Activated CD4-positive, CD25-positive, alpha-beta regulatory T cell treated with anti-CD3 and anti-CD28 coated beads, Interleukin-2, amount 50 U/mL, for 16 hours (primary cell): ENCODE measurements around the gene ELL2.
"Not testable (repeated sequence)": the region's sequence is repeated elsewhere in the genome, so short reads cannot be mapped to it uniquely, and the experiment has no call there.

Source experiments
- DNase-seq: peaks from one replicate; pipeline ENCODE4 v3.0.0-alpha.2; 2020; ENCODE audit warnings: low read depth, low spot score

ELL2 gene

DNA sequence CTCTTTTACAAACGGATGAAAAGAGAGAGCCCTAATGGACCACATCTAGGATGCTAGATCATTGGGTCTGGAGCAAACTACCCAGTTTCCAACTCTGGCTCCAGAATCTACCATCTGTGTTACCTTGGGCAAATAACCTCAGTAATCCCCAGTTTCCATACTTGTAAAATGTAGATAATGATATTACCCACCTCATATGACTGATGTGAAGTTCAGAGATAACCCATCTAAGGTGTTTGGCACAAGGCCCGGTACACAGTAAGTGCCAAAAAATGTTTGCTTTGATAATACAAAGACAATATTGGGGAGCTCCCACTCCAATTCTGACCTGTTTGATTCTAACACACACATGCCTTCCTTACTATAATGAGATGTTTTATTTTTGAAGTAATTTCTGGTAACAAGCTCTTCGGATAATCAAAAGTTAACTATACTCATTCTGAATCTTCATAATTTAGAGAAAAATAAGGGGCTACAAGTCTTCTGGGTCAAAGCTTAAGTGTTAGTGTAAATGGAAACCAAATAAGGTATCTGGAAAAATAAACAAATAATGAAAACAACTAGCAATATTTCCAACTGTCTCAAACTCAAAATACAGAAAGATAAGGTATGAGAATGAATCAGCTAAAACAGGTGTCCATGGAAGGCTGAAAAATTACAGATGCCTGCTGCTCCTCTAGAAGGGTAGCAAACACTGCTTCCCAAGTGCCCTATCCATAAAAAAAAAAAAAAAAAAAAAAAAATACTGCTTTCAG lies 30.4 kb downstream of the ELL2 start:
- DNase-seq: no peak

DNA sequence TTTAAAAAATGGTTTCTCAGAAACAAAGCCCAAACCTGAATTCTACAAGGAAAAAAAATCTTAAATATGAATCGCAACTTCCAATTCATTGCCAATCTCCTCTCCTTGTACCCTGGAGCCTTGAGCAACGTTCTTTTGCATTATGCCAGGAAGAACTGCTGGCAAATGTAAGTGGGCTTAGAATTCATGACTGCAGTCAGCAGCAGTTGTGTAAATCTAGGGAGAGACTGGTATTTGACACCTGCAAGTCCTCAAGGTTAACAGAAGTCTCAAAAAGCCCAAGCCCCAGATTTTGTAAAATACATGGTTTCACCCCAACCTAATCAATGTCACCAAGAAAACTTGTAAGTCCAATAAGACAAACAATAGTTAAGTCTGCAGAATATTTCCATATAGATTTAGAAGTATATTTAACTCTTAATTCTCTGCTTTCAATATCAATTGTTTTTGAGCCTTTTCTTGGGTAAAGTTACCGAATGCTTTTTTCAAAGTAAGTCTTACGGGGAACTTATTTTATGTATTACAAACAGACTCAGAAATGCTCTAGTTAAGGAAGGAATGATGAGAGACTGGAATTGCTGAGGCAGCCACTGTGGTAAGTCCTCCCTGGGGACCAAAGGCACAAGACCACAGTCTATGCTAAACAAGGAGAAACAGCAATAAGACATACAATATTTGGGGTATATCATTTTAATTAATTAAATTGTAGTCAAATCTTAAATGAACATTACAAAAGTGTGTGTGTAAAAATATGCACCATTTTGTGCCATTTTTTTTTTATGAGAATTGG lies 31.3 kb downstream of the ELL2 start:
- DNase-seq: no peak

DNA sequence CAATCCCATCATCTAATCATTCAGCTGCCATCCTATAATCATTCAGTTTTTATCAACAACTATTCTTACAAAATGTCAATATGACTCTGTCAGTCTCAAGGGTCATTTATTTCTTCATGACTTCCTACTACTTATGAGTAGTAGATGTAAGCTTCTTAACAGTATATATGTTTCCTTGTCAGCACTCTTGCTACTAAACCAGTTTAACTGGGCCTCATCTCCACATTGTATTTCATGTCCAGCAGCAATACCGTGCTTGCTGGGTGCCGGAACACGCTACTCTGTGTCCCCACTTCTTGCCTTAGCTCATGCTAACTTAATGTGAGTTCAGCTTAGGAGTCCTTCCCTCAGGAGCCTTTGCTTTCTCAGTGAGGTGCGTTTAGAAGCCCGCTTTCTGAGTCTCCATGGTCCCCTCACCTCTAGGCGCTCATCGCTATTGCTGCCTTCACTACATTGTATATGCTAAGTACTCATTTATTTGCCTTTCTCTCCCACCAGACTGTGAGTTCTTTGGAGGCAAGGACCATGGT lies 32.9 kb downstream of the ELL2 start:
- DNase-seq: no peak

DNA sequence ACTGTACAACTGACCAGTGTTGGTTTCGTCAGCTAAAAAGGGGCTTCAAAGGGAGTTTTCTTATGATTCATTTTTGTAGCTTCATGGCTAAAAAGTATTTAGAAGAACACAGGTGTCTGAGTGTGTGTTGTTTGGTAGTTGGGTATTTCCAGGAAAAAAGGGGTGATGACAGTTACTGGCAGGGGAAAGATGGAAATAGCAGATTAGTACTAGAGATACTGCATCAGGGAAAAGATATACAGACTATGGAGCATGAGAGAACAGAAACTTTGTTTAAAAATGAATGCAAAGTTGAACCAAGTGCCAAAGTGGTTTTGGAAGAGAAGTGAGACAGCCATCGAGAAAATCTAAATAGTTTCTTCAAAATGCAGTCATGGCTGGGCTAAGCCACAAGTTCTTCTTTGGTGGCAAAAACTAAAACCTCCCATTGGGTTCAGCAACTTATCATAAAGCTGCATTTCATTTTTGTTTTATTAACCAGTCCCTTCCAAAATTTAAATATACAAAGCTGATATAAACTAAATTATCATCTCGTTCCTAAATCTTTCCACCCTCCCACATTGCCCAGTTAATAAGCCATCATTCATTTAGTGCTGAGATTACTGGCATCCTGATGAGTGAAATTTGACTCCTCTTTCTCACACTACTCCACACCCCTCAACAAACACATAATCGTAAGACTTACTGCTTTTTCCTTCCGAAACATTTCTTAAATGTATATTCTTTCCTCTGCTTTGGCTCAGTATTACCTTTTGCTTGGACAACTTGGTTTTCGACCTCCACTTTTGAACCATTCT lies 33.5 kb downstream of the ELL2 start:
- DNase-seq: no peak

DNA sequence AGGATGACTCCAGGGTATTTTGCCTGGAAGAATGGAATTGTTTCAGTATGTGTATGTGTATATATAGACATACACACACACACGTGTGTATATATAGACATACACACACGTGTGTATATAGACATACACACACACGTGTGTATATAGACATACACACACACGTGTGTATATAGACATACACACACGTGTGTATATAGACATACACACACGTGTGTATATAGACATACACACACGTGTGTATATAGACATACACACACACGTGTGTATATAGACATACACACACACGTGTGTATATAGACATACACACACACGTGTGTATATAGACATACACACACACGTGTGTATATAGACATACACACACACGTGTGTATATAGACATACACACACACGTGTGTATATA lies 34.4 kb downstream of the ELL2 start:
- not testable (repeated sequence) for DNase-seq

DNA sequence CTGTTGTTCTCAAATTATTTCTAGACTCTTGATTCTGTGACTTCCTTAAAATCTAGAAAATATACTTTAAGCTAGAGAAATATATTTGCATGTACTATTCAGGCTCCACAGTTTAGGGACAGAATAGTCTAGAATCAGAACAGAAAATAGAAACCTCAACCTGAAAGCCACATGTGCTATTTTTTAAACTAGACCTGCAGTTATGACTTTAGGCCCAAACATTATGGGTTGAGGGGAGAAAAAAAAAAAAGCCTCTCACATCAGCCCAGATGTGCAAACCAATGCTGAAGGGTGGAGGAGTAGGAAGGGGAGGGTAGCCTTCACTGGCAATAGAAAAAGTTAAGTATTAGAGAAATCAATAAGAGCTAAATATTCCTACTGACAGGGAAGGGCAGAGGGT lies 35.7 kb downstream of the ELL2 start:
- no peak for DNase-seq

DNA sequence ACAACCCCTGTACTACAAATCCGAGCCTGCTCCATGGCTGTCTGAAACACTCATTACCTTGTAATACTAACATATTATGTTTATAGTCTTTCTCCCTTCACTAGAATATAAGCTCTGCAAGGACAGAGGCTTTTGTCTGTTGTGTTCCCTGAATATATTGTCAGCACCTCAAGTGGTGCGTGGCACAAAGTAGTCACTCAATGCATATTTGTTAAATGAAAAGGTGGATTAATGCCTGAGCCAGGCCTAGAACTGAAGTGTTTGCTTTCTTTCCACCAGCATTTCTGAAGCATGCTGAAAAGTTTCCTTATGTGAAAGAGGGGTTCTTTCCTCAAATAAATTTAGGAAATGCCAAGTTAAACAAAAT lies 36.3 kb downstream of the ELL2 start:
- DNase-seq: no peak

DNA sequence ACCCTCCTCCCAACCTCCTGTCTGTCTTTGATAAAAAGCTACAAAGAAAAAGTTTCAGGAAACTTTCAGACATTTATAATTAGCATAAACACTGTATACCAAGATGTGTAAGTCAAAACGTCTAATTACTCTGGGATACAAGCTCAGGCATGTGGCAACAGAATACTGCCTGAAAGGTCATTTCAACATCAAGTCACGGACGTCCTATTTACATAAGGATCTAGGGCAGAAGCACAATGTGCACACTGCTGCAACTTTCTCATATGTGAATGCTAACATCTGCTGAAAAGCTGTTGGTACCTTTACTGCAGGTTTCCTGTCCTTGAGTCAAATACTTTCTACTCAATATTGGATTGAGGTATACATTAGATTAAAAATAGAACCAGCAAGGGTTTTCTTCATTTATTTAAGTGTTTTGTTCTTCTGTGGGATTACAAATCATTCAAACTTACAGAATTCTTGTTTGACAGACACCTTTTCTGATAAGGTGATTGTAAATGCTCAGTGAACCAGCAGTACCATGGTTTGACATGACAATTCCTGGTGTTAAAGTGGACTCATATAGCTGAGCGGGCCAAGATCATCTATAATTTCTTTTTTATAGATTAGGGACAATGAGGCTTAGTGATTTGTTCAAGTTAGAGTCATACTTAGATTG lies 36.8 kb downstream of the ELL2 start:
- no peak for DNase-seq

DNA sequence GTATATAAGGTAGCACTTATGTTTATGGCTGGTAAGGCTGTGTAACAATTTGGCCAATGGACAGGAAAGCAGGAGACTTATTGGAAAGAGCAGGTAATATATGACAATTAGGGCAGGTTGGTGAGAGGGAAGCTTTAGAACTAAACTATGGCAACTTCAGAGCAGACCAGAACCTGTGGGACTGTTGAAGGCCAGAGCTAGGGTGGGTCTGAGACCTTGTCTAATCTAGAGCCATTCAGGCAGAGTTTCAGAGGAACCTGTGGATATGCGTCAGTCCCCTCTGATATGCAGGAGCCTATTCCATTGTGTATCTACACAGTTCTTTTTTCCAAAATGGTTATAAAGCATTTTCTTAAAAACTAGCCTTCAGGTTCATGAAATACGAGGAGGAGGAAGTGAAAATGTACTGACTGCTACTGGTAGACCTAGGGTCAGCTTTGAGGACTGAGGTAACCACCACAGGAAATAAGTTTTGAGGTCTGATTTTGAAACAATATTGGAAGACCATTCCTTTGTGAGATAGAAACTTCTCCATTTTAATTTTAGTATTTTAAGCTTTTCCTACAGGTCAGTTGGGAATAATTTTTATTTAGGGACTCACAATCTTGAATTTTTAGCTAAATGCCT lies 37.6 kb downstream of the ELL2 start:
- no peak for DNase-seq

DNA sequence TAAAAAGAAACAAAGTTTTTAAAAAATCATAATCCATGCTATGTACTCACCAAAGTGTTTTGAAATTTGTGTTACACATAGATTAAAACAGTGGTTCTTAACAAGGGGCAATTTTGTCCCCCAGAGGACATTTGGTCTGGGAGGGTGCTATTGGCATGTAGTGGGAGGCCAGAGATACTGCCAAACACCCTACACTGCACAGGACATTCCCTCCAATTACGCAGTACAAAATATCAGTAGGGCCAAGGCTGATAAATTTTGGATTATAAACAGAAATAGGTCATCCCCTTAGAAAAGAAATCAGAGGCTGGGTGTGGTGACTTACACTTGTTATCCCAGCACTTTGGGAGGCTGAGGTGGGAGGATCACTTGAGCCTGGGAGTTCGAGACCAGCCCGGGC lies 38.9 kb downstream of the ELL2 start:
- no peak for DNase-seq

DNA sequence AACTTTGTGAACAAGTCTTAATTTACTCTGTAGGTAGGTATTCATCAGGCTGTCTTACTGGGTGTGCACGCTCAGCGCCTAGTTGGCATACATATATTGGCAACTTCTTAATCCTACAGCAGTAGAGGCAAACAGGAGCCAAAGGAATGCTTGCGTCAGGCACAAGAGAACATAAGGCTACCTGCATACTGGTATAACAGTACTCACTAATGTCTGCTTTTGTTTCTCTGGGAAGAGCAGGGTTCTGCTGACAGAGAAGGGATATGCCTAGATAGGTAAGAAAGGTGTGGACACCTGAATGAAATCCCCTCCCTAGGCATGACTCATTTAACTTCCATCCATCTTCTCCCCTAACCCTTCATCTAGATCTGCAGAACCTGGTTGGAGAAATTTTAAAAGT lies 40.1 kb downstream of the ELL2 start:
- no peak for DNase-seq

DNA sequence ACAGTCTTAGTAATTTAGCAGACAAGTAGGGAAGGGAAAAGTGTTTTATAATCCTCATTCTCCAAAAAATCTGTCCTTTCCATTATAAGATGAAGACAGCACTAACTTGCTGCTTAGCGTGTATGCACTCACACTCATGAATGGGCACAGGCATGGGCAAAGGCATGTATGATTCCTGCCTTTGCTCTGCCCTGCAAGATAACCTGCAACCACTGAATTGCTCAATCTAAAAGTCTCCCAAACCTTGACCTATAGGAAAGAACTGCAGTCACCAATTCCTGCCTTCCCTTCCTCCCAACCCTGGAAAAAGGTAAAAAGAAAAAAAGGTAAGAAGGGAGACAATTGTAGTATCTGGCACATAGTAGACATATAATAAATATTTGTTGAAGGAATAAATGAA lies 40.8 kb downstream of the ELL2 start:
- DNase-seq: no peak

DNA sequence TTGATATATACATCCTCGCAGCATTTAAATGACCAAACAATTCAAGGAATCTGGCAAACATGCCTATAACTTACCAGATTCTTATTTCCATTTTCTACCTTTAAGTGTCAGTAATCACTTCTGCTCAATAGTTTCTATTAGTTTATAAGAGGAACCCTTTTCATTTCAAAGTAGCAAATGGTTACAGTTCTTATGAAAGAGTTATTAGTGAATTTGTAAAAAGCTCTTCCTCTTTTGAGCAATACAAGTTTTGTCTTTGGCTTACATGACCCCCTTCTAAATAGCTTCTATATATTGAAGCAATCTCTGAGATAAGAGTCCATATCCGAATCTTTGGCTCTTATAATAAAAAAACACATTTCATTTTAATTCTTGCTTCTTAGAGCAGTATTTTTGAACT lies 42.0 kb downstream of the ELL2 start:
- DNase-seq: no peak

DNA sequence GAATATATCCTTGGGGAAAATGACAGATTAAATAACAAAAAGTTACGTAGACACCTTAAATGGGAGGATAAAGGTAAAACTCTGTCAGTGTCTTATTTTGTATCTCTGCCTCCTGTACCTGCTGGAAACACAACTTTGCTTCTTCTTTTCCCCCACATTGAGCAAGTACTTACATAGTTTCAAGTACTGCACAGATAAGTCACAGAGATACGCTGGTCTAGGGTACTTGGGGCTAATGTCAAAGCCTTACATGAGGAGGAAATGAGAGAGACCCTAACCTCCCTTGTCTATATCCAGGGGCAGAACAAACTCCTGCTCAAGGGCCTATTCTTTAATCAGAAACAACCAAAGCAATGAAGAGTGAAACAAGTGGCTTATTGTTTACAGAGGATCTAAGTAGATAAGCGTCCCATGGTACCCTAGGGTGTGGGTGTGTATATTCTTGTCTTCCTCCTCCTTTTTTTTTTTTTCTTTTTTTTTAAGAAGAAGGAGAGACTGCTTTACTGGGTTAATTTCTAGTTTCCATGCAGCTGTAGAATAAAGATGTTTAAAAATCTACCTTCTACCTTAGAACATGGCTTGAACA lies 43.1 kb downstream of the ELL2 start:
- no peak for DNase-seq

DNA sequence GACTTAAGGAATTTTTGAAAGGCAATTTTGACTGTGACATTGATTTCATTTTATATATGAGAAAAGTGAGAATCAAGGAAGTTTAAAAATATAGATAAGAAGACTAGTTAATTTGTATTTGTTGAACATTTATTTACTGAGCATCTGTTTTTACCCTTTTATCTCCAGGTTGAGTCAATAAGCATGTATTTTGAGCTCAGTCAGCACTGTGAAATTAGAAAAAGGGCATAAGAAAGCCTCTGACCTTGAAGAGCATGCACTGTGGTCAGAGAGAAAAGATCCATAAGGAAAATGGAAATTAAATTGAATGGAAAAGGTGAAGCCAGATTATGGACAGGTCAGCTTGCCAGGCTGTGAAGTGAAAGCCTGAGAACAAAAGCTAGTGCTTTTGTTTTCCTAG lies 44.4 kb downstream of the ELL2 start:
- DNase-seq: no peak

DNA sequence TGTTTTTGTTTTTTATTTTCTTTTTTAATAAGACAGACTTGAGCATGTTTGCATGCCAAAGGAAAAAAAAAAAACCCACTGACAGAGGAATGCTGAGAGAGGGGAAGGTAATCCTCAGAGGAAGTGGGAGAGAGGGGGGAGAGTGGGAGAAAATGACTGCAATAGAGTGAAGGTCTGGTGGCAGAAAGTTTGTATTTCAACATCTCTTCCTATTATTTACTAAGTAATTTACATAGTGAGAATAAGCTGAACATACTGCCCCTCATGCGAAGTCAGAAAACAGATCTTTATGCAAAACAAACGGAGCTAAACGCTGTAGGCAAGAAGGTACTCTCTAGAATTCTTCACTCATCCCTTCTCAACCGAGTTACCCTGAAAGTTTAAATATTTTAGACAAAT lies 45.0 kb downstream of the ELL2 start:
- no peak for DNase-seq

DNA sequence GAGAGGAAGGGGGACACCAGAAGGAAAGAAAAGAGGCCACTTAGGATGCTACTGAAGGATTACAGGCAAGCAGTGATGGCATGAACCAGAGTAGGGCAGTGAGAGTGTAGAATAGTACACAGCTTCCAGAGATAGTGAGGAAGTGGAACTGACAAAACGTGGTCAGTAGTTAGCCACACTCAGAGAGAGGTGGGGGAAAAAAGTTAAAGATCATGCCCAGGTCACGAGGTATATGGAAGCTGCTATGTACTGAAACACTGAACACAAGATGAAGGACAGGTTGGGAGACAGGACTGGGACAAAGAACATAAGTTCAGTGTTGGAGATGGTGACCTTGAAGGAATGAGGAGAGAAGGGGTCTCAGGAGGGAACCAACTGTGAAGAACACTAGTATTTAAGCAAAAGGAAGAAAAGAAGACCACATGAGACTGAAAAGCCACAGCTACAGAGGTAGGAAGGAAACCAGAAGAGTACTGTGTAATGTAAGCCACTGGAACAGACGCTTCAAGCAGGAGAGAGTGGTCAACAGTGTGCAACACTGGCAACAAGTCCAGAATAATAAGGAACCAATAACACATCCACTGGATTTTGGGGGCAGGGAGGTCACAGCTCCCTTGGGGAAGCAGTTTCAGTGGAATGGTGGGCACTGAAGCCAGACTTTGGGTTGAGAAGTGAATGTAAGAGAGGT lies 45.5 kb downstream of the ELL2 start:
- no peak for DNase-seq

DNA sequence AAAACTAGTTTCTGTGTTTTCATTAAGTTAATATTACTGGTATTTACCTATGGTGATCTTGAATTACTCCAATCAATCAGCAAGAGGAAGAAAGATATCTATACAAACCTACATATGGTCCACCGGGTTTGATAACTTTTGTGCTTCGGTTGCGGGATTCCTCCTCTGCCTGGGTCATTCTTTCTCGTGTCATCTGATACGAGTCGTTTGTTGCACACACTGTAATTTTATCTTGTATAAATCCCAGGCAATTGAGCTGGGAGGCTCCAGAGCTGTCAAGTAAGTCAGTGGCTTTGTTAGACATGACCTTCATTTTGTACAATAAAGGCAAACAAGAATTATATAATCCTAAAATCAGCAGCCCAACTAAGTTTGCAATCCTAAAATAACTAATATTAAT lies 48.0 kb downstream of the ELL2 start:
- DNase-seq: no peak

DNA sequence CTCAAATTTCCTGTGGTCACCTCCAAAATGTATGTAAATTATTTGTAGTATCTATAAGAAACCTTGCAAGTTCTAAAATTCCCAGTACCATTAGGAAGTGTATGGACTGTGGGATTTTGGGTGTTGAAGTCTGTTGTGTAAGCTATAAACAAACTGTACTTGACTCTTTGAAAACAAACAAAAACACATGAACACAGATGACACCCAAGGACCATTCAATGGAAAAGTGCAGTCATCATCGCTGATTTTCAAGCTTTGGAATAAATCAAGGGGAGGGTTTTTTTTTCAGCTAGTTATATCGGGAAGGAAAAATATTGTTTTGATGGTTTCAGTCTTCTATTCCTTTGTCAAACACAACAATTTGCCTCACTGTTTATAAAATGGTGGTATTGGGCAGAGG lies 49.6 kb downstream of the ELL2 start:
- DNase-seq: no peak

DNA sequence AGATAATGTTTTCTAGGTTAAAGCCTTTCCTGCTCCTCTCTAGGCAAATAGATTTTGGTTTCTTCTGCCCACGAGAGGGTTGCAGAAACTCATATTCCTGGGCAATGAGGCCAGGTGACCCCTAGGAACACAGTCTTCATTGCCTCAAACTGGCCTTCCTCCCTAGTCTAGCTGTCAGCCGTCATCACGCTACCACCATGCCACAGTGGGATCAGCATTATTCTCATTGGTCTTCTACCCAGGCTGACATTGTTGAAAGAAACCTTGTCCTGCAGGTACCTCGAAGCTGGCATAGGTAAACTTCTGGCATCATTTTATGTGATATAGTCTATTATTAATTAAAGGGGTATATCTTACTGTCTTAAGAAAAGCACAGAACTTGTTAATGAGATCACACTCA lies 51.1 kb downstream of the ELL2 start:
- no peak for DNase-seq
